ENCODE data around the gene HIRA. TPM values are rescaled to one million over a fixed set of nuclear protein-coding genes. Genes with fewer than 3 reads are reported as not detected.

Gene HIRA
- total RNA-seq, 1 experiment from 2014 or later = 51.0 TPM

GRCh38 chr22:19350476-19350859 is 81.1 kb downstream of the HIRA start:
- Mint-ChIP-seq H3K9me3 (peaks cover 12% of the 10 kb centered on the region), H3K27me3 (ENCODE audit: low read depth) (no peaks in the 10 kb centered on the region), H3K36me3 (peaks cover 66% of the 10 kb centered on the region), H3K4me1 (no peaks in the 10 kb centered on the region), H3K4me3 (no peak overlapping the region), H3K27ac (no peak overlapping the region)
- DNase-seq (ENCODE audit: low spot score) = no peak
- TF ChIP-seq ZNF512 (CRISPR knock-in tag; IDR thresholded peaks at IDR 0.05; ENCODE audit: borderline replicate concordance) (no peak), JUN (CRISPR knock-in tag; IDR thresholded peaks at IDR 0.05) (no peak)
- no peak for ATAC-seq
- POLR2A ChIA-PET = no interaction called here
- CTCF ChIA-PET = no interaction called here

- H3K27ac Mint-ChIP-seq = no peak overlapping the region
- TF ChIP-seq ZBTB43 (CRISPR knock-in tag; IDR thresholded peaks at IDR 0.05) (no peak), ZNF232 (CRISPR knock-in tag; IDR thresholded peaks at IDR 0.05) (no peak), ZNF512 (CRISPR knock-in tag; IDR thresholded peaks at IDR 0.05; ENCODE audit: borderline replicate concordance) (no peak), HMGA2 (CRISPR knock-in tag; IDR thresholded peaks at IDR 0.05) (no peak), ETV6 (CRISPR knock-in tag; IDR thresholded peaks at IDR 0.05) (no peak), JUN (CRISPR knock-in tag; IDR thresholded peaks at IDR 0.05) (no peak)
- no peaks in the 10 kb centered on the region for H3K27me3 Mint-ChIP-seq (ENCODE audit: low read depth)
- H3K4me1 Mint-ChIP-seq = no peaks in the 10 kb centered on the region
- peaks cover 70% of the 10 kb centered on the region for H3K36me3 Mint-ChIP-seq
- ATAC-seq (no peak), DNase-seq (ENCODE audit: low spot score) (no peak)
- ChIA-PET POLR2A (no interaction called here), CTCF (no interaction called here)
- H3K9me3 Mint-ChIP-seq = peaks cover 18% of the 10 kb centered on the region
- no peak overlapping the region for H3K4me3 Mint-ChIP-seq
Measured at GRCh38 chr22:19349778-19350475, 81.6 kb downstream of the HIRA start.

GRCh38 chr22:19346677-19347265 is 84.8 kb downstream of the HIRA start:
- DNase-seq (ENCODE audit: low spot score) (no peak), ATAC-seq (no peak)
- no peak overlapping the region for H3K27ac Mint-ChIP-seq
- H3K9me3 Mint-ChIP-seq = peaks cover 38% of the 10 kb centered on the region
- peaks cover 88% of the 10 kb centered on the region for H3K36me3 Mint-ChIP-seq
- H3K27me3 Mint-ChIP-seq (ENCODE audit: low read depth) = no peaks in the 10 kb centered on the region
- ChIA-PET POLR2A (interaction anchor here (0.6 kb wide), 1 partner anchor 224 kb away, joined by 3 read pairs; the partner anchor contains the start of gene DGCR2), CTCF (interaction anchor here (1.8 kb wide), 1 partner anchor 168 kb away, joined by 4 read pairs; the partner anchor contains the start of gene SLC25A1)
- no peaks in the 10 kb centered on the region for H3K4me1 Mint-ChIP-seq
- H3K4me3 Mint-ChIP-seq = no peak overlapping the region
- TF ChIP-seq AFF4 (CRISPR knock-in tag; IDR thresholded peaks at IDR 0.05; ENCODE audit: borderline replicate concordance) (no peak), ZNF317 (CRISPR knock-in tag; IDR thresholded peaks at IDR 0.05; ENCODE audit: borderline replicate concordance, low read depth) (no peak), SP1 (CRISPR knock-in tag; conservative IDR thresholded peaks at IDR 0.05) (no peak), ZNF121 (CRISPR knock-in tag; IDR thresholded peaks at IDR 0.05) (no peak), RELA (CRISPR knock-in tag; IDR thresholded peaks at IDR 0.05; ENCODE audit: borderline replicate concordance) (no peak), TEAD1 (CRISPR knock-in tag; IDR thresholded peaks at IDR 0.05) (no peak), FOXK1 (CRISPR knock-in tag; IDR thresholded peaks at IDR 0.05) (no peak), TEAD4 (CRISPR knock-in tag; IDR thresholded peaks at IDR 0.05) (no peak), ETV6 (CRISPR knock-in tag; IDR thresholded peaks at IDR 0.05) (no peak)
